NOMO-1 (cell line): ENCODE data around the gene ICOSLG.
A peak's percentile ranks its signal among the peaks of the same experiment; 100 is the strongest.
"Not testable (repeated sequence)": the region's sequence is repeated elsewhere in the genome, so short reads cannot be mapped to it uniquely, and the experiment has no call there.

Source experiments
- DNase-seq, 2 experiments: peaks; one replicate each; lab custom pipeline; 2025; ENCODE audit not compliant: unreplicated experiment in 2 of 2; lab: John Stamatoyannopoulos, UW

The ICOSLG gene, protein sequence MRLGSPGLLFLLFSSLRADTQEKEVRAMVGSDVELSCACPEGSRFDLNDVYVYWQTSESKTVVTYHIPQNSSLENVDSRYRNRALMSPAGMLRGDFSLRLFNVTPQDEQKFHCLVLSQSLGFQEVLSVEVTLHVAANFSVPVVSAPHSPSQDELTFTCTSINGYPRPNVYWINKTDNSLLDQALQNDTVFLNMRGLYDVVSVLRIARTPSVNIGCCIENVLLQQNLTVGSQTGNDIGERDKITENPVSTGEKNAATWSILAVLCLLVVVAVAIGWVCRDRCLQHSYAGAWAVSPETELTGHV

DNA sequence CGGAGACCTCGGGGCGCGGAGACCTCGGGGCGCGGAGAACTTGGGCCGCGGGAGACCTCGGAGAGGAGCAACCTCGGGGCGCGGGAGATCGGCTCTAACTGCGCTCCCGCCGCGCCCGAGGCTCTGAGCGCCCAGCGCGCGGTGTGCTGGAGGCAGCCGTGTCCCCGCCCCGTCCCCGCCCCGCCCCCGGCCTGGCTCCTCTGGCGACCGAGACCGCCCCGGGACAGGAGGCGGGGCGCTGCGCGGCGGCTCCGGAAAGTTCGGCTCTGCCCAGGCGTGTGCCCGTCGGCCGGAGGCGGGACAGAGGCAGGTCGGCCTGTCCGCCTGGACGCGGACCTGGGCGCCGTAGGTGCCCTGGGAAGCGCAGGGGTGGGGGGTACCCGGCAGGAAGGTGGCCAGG, at the start of gene ICOSLG:
Gene ICOSLG (minus strand): TSS at position 102 of the 400 bp plus-strand sequence. CDS start 126 bp downstream, outside the sequence.
- not testable (repeated sequence) for DNase-seq

DNA sequence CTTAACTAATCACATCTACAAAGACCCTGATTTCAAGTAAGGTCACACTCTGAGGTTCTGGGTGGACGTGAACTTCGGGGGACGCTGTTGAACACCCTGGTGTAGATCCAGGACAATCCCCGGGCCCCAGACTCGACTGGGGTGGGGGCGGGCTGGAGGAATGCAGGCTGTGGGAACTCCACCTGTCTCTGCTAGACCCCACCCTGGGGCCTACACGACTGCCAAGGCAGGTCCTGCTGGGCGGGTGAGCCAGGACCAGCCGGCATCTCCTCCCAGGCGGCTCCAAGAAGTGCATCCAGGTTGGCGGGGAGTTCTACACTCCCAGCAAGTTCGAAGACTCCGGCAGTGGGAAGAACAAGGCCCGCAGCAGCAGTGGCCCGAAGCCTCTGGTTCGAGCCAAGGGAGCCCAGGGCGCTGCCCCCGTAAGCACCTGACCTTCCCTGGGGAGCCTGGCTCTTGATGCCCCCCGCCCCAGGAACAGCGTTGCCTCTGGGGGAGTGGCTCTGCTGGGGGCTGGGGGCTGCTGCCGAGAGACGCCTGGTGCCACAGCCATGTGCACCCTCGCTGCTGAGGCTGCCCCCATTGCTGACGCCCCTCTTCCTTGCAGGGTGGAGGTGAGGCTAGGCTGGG, 48.8 kb upstream of the ICOSLG start:
- DNase-seq: no peak

DNA sequence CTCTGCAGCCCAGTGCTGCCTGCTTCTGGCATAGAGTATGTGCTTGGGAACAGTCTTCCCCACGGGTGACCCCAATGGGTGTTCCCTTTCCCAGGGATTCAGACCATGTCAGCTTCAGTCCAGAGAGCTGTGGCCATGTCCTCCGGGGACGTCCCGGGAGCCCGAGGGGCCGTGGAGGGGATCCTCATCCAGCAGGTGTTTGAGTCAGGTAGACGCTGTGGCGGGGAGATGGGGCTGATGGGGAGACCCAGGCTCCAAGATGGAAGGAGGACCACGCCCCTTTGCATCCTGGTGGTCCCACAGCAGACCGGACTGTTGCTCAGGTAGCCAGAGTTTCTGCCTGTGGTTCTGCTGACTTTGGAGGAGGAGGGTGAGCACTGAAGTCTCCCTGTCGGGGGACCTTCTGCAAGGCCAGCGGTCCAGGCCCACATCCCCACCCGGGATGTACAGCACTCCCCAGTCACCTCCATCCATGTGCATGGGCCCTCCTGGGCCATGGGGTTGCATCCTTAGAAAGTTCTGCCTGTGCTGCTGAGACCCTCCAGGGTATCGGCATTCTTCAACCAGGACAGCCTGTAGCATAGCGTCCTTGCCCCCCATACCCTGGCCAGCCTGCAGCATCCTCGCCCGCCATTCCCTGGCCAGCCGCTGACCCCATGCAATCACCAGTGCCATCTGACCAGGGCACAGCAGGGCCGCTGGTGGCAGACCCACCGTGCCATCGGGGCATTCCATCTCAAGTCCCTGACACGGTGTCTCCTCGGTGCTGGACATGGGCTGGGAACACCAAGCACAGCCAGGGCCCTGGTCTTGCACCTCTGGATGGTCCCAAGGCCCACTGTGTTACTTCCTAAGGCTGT, 47.7 kb upstream of the ICOSLG start:
- DNase-seq: no peak

DNA sequence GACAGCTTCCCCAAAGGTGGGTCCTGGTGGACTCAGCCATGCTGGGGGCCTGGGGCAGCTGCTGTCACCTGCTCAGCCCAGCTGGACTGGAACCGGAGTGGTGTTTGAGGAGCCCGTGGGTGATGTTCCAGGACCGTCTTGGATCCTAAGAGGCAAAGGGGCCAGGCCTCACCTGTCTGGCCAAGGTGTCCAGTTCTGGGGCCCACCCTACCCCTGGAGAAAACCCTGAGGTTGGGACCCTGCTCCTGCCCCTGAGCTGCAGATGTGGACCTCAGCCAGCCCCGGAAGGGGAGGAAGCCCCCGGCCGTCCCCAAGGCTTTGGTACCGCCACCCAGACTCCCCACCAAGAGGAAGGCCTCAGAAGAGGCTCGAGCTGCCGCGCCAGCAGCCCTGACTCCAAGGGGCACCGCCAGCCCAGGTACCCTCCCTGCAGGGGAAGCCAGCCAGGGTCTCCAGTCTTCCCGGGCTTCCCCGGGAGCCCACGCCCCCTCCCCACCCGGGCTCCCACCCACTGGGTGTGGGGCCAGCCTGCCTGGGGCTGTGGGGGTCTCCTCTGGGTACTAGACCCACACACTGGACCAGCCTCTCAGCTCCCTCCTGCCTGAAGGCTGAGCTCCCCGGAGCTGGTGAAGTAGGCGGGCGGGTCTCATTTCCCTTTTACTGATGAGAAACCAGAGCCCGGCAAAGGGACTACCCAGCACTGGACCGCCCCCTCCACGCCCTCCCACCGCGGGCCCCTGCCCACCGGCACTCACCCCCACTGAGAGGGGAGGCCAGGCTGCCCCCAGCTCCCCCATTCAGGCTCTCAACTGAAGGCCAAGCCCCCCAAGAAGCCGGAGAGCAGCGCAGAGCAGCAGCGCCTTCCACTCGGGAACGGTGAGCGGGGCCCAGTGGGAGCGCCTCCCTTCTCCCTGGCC, 46.2 kb upstream of the ICOSLG start:
- DNase-seq: no peak

DNA sequence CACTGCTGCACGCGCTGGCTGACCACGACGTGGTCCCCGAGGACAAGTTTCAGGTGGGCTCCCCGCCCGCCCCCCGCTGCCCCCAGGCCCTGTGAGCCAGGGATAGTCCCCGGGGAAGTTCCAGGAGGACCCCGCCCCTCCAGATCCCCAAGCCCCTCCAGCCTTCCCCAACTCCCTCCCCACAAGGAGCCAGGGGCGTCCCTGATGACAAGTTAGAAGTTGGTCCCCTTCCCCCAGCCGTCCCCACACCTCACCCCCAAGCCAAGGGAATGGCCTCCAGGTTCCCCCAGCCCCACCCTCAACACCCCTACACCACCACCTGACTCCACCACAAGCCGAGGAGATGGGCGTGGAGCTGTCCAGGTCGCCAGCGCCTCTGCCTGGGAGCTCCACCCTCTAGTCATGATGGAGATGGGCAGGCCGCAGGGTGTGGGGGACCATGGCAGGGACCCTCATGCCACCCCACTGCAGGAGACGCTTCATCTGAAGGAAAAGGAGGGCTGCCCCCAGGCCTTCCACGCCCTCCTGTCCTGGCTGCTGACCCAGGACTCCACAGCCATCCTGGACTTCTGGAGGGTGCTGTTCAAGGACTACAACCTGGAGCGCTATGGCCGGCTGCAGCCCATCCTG, 45.5 kb upstream of the ICOSLG start:
- DNase-seq: no peak

DNA sequence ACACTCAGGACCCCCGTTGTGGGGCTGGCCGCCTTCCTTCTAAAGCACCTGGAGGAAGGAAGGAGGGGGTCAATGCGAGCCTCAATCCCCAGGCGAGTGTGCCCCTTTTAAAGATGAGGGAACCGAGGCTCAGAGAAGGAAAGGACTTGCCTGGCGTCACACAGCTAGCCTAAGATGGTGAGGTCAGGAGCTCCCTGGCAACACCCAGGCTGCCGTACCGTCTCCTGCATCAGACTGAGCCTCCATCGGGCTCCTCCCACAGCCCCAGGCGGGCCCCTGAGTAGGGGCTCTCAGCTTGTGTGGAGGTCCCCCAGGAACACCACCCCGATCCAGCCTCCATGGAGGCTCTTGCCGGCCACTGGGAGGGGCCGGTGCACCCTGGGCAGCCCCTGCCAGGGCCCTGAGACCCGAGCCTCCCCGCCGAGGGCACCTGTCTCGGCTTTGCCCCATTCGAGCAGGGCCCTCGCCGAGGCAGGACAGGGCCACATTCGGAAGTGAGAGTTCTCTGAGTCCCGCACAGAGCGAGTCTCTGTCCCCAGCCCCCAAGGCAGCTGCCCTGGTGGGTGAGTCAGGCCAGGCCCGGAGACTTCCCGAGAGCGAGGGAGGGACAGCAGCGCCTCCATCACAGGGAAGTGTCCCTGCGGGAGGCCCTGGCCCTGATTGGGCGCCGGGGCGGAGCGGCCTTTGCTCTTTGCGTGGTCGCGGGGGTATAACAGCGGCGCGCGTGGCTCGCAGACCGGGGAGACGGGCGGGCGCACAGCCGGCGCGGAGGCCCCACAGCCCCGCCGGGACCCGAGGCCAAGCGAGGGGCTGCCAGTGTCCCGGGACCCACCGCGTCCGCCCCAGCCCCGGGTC, 44.6 kb upstream of the ICOSLG start, which contains the start of gene AIRE:
Gene AIRE (plus strand): TSS at position 739 of the 855 bp plus-strand sequence. CDS start 131 bp downstream, outside the sequence.
- no peak for DNase-seq

DNA sequence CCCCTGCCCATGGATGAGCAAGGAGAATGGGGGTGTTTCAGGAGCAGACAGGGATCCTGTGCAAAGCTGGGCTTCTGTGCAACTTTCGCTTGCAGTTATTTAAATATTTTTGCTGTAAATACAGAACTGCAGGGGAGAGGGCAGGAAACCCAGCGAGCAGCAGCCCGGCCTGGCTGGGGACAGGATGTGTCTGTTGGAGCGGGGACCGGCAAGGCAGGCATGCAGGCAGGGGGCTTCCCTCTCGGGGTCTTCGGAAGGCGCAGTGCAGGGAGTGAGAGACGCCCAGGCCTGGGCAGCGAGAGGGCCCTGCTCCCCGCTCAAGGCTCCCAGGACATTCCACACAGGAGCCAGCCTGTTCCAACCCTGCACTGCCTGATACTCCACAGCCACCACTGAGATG, 43.2 kb upstream of the ICOSLG start:
- DNase-seq: no peak

DNA sequence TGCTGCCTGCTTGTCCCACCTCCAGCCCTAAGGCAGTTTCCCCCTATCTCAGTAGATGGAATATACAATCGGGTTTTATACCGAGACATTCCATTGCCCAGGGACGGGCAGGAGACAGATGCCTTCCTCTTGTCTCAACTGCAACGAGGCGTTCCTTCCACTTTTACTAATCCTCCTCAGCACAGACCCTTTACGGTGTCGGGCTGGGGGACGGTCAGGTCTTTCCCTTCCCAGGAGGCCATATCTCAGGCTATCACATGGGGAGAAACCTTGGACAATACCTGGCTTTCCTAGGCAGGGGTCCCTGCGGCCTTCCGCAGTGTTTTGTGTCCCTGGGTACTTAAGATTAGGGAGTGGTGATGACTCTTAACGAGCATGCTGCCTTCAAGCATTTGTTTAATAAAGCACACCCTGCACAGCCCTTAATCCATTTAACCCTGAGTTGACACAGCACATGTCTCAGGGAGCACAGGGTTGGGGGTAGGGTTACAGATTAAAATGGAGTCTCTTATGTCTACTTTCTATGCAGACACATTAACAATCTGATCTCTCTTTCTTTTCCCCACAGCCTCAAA, 42.6 kb upstream of the ICOSLG start:
- not testable (repeated sequence) for DNase-seq

DNA sequence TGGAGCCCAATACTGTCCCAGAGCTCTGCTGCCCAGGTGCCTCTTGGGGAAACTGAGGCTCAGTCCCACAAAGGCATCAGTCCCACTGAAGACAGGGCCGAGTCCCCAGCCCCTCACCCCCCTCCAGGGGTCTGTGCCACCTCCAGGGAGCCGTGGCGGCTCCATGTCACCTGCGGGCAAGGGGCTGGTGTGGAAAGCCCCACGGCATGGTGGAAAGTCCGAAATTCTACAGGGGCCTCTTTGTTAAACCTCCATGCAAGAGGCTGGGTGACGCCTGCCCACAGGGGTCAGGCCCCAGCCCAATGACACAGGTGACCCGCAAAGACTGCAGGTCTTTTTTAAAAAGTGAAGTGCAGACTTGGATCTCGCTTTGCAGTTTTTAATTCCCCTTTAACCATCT, 41.6 kb upstream of the ICOSLG start:
- DNase-seq: no peak

DNA sequence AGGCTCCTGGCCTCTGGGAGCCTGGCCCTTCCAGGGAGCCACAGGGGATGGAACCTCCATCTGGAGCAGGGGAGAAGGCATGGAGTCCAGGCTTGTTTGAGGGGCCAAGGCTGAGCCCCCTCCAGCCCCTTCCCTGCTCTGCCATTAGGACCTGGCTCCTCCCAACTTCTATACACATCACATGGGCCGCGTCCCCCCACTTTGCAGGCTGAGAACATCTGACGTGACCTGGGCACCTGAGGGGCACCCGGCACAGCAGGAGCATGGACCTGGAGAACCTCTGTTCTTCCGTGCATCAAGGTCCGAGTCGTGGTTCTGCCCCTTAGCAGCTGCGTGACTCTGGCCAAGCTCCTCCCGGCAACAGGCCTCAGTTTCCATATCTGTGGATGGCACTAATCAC, 41.1 kb upstream of the ICOSLG start:
- DNase-seq: no peak

DNA sequence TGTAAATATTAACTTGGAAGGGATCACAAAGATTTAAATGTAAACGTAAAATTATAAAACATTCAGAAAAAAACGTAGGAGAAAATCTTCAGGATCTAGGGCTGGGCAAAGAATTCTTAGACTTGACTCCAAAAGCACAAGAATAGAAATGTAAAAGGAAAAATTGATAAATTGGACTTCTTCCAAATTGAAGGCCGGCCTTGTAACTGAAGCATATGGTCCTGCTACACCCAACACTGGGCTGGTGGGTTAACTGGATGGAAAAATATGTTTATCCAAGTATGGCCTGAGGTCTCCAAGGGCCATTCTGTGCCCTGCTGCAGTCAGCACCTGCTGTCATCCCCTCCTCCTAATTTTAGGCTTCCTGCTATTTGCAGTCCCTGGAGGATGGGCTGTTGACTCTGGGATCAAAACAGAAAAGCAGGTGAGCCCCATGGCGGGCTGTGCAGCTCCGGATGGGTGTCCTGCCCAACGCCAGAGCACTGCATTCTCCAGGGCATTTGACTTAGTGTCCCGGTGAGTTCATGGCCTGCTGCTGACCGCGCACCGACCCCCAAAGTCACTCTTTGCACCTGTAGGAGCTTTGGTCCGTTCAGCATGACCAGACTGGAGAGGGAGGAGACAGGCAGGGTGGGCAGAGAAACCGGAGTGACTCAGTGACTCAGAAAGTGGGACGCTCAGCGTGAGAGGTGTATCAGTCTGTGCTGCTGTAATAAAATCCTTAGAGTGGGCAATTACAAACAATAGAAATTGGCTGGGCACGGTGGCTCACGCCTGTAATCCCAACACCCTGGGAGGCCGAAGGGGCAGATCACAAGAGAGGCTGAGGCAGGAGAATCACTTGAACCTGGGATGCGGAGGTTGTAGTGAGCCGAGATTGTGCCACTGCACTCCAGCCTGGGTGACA, 38.9 kb upstream of the ICOSLG start:
- no peak for DNase-seq

DNA sequence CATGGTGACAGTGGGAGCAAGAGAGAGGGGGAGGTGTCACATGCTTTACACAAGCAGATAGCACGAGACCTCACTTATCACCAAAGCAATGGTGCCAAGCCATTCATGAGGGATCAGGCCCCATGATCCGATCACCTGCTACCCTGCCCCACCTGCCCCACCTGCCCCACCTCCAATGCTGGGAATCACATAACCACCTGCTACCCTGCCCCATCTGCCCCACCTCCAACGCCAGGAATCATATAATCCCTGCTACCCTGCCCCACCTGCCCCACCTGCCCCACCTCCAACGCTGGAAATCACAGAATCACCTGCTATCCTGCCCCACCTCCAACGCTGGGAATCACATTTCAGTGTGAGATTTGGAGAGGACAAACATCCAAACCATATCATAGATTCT, 34.3 kb upstream of the ICOSLG start:
- DNase-seq: no peak

DNA sequence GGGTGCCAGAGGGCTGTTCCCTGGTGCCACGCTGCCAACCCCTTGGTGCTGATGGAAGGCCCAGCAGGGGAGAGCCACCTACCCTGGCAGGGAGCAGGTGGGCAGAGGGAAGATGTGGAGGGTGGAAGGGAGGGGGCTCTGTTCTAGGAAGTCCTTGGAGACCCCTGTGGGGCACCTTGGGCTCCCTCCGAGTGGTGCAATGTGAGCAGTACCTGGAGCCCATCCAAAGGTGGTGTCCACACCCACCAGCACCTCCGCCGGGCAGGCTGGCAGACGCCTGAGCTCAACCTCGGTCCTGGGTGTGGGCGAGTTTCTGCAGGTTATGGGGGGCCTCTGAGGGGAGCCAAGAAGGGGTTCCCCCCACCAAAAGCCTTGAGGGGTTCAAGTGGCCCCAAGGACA, 32.3 kb upstream of the ICOSLG start:
- no peak for DNase-seq

DNA sequence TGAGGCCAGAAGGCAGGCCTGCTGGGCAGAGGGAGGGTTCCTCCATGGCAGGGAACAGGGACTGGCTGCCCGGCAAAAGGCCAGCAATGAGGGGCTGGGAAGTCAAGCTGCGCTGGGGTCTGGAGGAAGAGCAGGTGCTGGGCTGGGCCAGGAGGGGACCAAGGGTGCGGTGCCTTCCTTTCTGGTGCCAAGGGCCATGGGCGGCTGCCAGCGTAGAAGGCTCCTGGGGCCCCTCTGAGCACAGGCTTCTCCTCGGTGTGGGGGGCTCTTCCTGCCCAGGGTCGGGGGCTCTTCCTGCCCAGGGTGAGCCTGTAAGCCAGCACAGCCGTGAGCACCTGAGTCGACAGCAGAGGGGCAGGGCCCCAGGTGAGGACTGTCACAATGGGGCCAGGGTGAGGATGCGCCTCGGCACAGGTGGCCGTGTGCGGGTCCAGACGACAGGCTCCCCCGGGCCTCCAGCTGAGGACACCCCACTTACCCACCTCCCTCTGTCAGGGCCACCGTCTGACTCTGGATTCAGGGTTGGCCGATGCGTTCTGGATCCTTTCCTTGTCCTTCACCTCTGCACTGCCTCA, 31.6 kb upstream of the ICOSLG start:
- DNase-seq: no peak

DNA sequence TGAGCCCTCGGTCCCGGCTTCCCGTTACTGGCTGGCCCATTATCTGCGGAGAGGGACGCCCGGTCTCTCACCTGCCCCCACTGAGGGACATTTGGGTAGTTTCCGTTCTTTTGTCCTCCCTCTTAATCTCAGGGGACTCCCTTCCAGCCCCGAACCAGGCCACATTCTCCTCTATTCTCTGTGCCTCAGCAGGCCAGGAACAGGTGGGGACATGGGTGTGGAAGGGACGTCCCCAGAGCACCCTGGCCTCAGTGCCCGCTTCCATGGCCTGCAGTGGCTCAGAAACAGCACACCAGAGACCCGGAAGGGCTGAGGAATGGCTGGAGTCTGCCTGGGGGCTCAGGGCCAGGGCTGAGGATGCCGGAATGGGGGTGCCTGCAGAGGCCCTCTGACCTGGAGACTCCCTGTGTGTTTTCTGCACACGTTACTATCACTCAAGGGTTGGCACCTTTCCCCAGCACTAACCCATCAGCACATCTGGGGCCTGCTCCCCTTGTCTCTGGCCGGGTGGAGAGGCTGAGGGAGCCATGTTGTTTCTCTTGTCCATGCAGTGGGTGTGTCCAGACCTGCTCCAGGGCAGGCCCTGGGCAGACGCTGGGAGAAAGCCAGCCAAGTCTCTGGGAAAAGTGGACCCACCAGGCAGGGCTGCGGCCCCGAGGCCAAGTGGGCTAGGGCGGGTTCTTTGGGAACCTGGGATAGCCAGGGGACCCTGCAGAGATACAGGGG, 31.0 kb upstream of the ICOSLG start:
- no peak for DNase-seq

DNA sequence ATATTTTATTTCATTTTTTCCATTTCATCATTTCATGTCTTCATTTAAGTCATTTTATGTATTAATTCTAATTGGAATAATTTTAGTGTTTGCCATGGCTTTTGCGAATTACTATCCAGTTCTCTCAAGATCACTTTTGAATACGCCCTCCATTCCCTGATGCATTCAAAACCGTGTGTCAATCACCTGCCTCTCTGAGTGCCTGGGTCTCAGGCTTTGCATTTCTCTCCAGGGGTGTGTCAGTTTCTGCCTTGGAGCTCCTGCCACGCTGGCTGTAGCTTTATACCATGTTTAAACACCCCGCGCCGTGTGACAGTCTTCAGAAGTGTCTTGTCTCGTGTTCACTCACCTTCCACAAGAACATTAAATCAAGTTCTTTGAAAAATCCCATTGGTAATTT, 28.3 kb upstream of the ICOSLG start:
- DNase-seq: no peak

DNA sequence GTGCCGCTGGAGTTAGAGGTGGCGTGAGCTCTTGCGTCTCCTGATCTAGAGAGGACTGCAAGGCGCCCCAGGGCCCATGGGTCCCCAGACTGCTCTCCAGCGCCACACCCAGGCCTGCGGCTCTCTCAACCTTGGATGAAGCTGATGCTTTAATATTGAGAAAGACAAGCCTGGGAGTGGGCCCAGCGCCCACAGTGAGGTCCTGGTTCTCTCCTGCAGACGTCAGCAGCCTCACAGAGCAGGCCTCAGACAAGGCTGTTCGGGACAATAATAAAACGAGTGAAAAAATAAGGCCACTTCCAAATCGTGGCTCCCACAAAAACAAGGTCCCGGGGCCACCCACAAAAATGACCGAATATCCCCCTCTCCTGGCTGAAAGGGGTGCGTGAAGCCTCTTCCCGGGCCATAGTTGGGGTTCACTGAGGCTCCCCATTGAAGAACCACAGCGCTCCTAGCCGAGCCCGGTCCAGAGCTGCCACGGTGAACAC, 27.0 kb upstream of the ICOSLG start:
- peak in 1 of 2 experiments; percentile 48 for DNase-seq
